Calu3 (cell line): ENCODE measurements around the gene GLIS1. TPM values are rescaled to one million over a fixed set of nuclear protein-coding genes. Genes with fewer than 3 reads are reported as not detected.
A peak's percentile ranks its signal among the peaks of the same experiment; 100 is the strongest.

Source experiments
- BruUV-seq: library from RNA; stranded (reverse); fragments of 400-500 nt; replicated peaks from 2 replicates; lab custom pipeline; 2021; lab: Mats Ljungman, UMichigan
- CTCF ChIA-PET: fragments of 300-600 bp; sonication (Branson Sonifier 250); formaldehyde crosslinking; loops from one replicate; lab custom pipeline; 2022; ENCODE audit warnings: antibody characterized with exemption; lab: Charles Lee
- DNase-seq: peaks from one replicate; pipeline ENCODE4 v3.0.0; 2022
- H3K27ac Mint-ChIP-seq: one replicate; pipeline ENCODE4 v1.8.0; 2022; ENCODE audit warnings: mixed read lengths; ENCODE audit not compliant: unreplicated experiment
- H3K27me3 Mint-ChIP-seq: one replicate; pipeline ENCODE4 v1.8.0; 2022; ENCODE audit warnings: mixed read lengths; ENCODE audit not compliant: unreplicated experiment
- H3K36me3 Mint-ChIP-seq: one replicate; pipeline ENCODE4 v1.8.0; 2022; ENCODE audit warnings: mild to moderate bottlenecking, moderate library complexity, mixed read lengths; ENCODE audit not compliant: insufficient read depth, unreplicated experiment
- H3K4me1 Mint-ChIP-seq: one replicate; pipeline ENCODE4 v1.8.0; 2022; ENCODE audit warnings: mild to moderate bottlenecking, low read depth, mixed read lengths; ENCODE audit not compliant: unreplicated experiment
- H3K4me3 Mint-ChIP-seq: one replicate; pipeline ENCODE4 v1.8.0; 2022; ENCODE audit warnings: mild to moderate bottlenecking, low read depth, moderate library complexity, mixed read lengths; ENCODE audit not compliant: unreplicated experiment
- H3K9me3 Mint-ChIP-seq: one replicate; pipeline ENCODE4 v1.8.0; 2022; ENCODE audit warnings: low read depth, mixed read lengths; ENCODE audit not compliant: unreplicated experiment
- intact Hi-C: fragments of 100-400 bp; cut with micrococcal nuclease; formaldehyde crosslinking; loops from one replicate; pipeline ENCODE4 v1.10.0; 2022; ENCODE audit not compliant: unreplicated experiment
- total RNA-seq: library from RNA; stranded (reverse); gene quantifications from 2 replicates; pipeline ENCODE4 v1.2.3, GENCODE V29; 2022
- TF ChIP-seq, protein P1 (sequence below): fragments of 200-600 bp; IDR thresholded peaks from one replicate; pipeline ENCODE4 v1.8.0; 2022; ENCODE audit warnings: antibody characterized with exemption; ENCODE audit not compliant: unreplicated experiment

GLIS1 gene
- total RNA-seq, 1 experiment from 2014 or later, result not detected

DNA sequence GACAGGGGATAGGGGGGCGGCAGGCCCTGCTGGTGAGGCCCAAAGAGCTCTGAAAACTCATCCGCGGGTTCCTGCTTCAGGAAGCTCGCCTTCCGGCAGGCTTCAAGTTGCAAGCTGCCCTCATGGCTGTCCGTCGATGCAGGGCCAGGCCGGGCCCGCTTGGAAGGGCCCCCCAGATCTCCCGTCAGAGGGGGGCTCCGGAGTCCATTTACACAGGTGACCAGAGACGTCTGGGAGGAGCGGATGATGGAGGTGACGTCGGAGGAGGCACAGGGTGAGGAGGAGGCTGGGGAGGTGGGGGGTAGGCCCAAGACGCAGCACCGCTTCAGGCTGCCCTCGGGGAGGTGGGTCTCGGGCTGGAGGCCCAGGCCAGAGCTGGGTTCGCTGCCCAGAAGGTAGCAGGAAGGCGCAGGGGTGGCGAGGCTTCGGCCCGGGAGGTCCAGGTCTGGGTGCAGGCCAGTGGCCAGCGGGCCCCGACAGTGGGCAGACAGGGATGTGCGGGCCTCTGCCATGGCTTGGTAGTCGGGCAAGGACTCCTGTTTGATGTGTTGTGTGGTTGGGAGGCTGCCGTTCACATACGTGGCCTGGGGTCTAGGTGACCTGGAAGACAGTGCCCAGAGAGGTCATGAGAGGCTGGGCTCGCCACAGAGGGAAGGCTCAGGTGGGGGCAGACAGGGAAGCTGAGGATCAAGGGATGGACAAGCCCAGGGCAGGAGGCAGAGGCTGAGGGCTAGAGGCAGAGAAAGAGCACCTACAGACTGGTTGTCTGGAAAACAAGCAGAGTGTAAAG is 144.4 kb downstream of the GLIS1 start:
- Mint-ChIP-seq H3K27me3 (peaks cover 32% of the 10 kb centered on the region), H3K4me1 (no peaks in the 10 kb centered on the region), H3K9me3 (no peaks in the 10 kb centered on the region), H3K27ac (no peak overlapping the region), H3K4me3 (no peak overlapping the region), H3K36me3 (no peaks in the 10 kb centered on the region)
- TF ChIP-seq, protein P1, sequence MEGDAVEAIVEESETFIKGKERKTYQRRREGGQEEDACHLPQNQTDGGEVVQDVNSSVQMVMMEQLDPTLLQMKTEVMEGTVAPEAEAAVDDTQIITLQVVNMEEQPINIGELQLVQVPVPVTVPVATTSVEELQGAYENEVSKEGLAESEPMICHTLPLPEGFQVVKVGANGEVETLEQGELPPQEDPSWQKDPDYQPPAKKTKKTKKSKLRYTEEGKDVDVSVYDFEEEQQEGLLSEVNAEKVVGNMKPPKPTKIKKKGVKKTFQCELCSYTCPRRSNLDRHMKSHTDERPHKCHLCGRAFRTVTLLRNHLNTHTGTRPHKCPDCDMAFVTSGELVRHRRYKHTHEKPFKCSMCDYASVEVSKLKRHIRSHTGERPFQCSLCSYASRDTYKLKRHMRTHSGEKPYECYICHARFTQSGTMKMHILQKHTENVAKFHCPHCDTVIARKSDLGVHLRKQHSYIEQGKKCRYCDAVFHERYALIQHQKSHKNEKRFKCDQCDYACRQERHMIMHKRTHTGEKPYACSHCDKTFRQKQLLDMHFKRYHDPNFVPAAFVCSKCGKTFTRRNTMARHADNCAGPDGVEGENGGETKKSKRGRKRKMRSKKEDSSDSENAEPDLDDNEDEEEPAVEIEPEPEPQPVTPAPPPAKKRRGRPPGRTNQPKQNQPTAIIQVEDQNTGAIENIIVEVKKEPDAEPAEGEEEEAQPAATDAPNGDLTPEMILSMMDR, result no peak
- intact Hi-C loops, result no loop called here
- DNase-seq, result no peak
- CTCF ChIA-PET, result no interaction called here
- no TSS peak for BruUV-seq

DNA sequence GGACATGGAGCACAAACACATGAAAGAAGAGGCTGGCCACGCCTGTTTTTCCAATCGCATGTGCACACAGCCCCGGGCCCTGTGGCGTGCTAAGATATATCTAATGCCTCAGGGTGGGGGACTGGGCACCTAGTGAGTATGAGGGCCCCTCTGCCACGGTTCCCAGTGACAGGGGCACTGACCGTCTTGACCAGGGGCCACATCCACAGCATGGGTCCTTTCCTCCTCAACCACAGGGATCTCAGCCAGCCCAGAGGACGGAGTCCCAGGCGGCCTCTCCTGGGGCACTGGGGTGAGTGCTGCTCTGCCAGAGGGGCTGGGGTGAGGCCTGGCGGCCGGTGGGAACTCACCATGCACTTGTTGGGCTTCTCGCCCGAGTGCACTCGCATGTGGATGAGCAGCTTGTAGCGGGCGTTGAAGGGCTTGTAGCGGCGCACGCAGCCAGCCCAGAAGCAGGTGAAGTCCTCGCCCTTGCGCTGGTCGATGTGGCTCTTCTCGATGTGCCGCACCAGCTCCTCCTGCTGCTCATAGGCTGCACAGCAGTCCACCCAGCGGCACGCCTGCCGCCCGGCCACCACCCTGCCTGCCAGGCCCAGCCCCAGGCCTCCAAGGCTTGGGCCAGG is 145.1 kb downstream of the GLIS1 start:
- CTCF ChIA-PET, result no interaction called here
- intact Hi-C loops, result no loop called here
- TF ChIP-seq, protein P1, result no peak
- no peak overlapping the region for H3K27ac Mint-ChIP-seq
- no peak overlapping the region for H3K4me3 Mint-ChIP-seq
- DNase-seq, result no peak
- H3K27me3 Mint-ChIP-seq, result peaks cover 36% of the 10 kb centered on the region
- no peaks in the 10 kb centered on the region for H3K4me1 Mint-ChIP-seq
- no TSS peak for BruUV-seq
- H3K9me3 Mint-ChIP-seq, result no peaks in the 10 kb centered on the region
- H3K36me3 Mint-ChIP-seq, result no peaks in the 10 kb centered on the region

DNA sequence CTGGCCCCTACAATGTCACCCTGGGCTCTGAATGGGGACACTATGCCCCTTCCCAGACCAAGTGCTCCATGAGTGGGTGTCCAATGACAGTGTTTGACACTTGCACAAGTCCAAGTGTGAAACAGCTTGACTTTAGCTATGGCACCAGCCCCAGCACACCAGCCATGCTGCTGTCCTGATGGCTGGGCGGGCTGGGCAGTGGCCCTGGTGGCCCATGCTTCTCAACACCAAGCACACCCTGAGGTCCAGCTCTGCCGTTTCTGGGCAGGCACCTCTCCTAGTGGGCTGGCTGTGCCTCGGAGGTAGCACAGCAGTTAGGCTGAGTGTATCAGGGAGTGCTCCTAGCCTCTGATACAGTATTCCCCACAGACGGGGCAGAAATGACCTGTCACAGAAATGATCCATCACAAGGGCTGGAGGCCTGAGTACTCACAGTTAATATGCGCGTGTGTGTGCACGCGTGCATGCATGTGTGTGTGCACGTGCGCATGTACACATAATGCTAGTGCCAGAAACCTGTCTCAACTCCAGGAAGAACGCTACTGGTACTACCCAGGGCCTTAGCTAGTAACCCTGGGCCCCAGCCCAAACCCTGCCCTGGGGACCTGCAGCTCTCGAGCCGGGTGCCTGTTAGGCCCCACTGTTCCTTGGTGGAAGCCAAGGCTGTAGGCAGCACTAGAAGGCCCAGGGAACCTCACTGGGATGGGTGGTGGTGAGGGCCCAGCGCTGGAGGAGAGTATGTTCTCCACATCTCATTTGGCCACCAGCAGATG is 145.8 kb downstream of the GLIS1 start:
- peaks cover 43% of the 10 kb centered on the region for H3K27me3 Mint-ChIP-seq
- CTCF ChIA-PET, result interaction anchor here (0.6 to 1.2 kb wide), 2 partner anchors 89 to 170 kb away, joined by 4 read pairs; no protein-coding TSS in a partner anchor
- no TSS peak for BruUV-seq
- H3K4me3 Mint-ChIP-seq, result no peak overlapping the region
- H3K36me3 Mint-ChIP-seq, result no peaks in the 10 kb centered on the region
- TF ChIP-seq, protein P1, result peak; percentile 7
- H3K27ac Mint-ChIP-seq, result no peak overlapping the region
- H3K4me1 Mint-ChIP-seq, result no peaks in the 10 kb centered on the region
- no peaks in the 10 kb centered on the region for H3K9me3 Mint-ChIP-seq
- DNase-seq, result no peak
- intact Hi-C loops, result no loop called here

DNA sequence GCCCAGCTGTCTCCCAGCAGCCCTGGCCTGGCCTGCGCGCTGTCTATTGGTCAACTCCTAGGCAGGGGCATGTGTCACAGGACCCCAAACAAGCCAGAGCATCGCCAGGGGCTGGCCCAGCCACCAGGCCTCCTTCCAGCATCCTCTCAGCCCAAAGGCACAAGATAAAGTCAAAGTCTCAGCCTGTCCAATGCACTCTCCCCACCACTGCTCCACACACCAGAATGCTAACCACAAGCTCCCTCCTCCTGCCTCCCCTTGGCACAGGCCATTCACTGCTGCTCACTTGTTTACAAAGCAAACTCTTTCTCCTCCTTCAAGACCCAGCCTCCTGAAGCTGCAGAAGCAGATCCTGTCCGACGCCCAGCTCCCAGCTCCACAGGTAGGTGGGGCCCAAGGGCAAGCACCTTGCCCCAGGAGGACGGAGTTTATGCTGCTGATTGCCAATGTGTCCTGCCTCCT is 146.4 kb downstream of the GLIS1 start:
- Mint-ChIP-seq H3K36me3 (no peaks in the 10 kb centered on the region), H3K4me1 (no peaks in the 10 kb centered on the region), H3K27ac (no peak overlapping the region), H3K9me3 (no peaks in the 10 kb centered on the region), H3K4me3 (no peak overlapping the region), H3K27me3 (peaks cover 49% of the 10 kb centered on the region)
- intact Hi-C loops, result no loop called here
- BruUV-seq, result no TSS peak
- peak; percentile 47 for DNase-seq
- TF ChIP-seq, protein P1, result peak; percentile 40
- CTCF ChIA-PET, result interaction anchor here (0.6 to 1.2 kb wide), 2 partner anchors 90 to 170 kb away, joined by 4 read pairs; no protein-coding TSS in a partner anchor
